NCI-H146 treated with DMSO at 0.1 percent for 48 hours (cell line): ENCODE measurements around the gene SMAD2.
"Not testable (repeated sequence)": the region's sequence is repeated elsewhere in the genome, so short reads cannot be mapped to it uniquely, and the experiment has no call there.

Experiments
- DNase-seq: peaks from one replicate; lab custom pipeline; 2025; ENCODE audit not compliant: unreplicated experiment; lab: John Stamatoyannopoulos, UW

The SMAD2 gene

GRCh38 chr18:47930199-47930930 lies at the start of gene SMAD2:
SMAD2 (minus strand) TSS chr18:47930659; CDS start chr18:47896756, 33,903 bp downstream.
- peak; percentile 82 for DNase-seq

- DNase-seq = no peak
Observed at GRCh38 chr18:47979611-47980200, 49.2 kb upstream of the SMAD2 start.

- DNase-seq = no peak
Observed at GRCh38 chr18:47978603-47979002, 48.1 kb upstream of the SMAD2 start.

GRCh38 chr18:47978141-47978540 lies 47.7 kb upstream of the SMAD2 start:
- no peak for DNase-seq

- DNase-seq = no peak
Observed at GRCh38 chr18:47975701-47976100, 45.2 kb upstream of the SMAD2 start.

- DNase-seq = peak; percentile 31
Observed at GRCh38 chr18:47975105-47975504, 44.6 kb upstream of the SMAD2 start.

GRCh38 chr18:47970664-47971531 lies 40.4 kb upstream of the SMAD2 start:
- no peak for DNase-seq

GRCh38 chr18:47969816-47970215 lies 39.4 kb upstream of the SMAD2 start:
- no peak for DNase-seq

- no peak for DNase-seq
Observed at GRCh38 chr18:47968721-47969120, 38.3 kb upstream of the SMAD2 start.

GRCh38 chr18:47968006-47968676 lies 37.7 kb upstream of the SMAD2 start:
- DNase-seq = no peak

- peak; percentile 28 for DNase-seq
Observed at GRCh38 chr18:47964053-47964452, 33.6 kb upstream of the SMAD2 start.

- not testable (repeated sequence) for DNase-seq
Observed at GRCh38 chr18:47961003-47961402, 30.5 kb upstream of the SMAD2 start.

- DNase-seq = no peak
Observed at GRCh38 chr18:47953471-47953931, 23.0 kb upstream of the SMAD2 start.

GRCh38 chr18:47950511-47950910 lies 20.1 kb upstream of the SMAD2 start:
- no peak for DNase-seq

GRCh38 chr18:47949202-47949601 lies 18.7 kb upstream of the SMAD2 start:
- no peak for DNase-seq

- no peak for DNase-seq
Observed at GRCh38 chr18:47946889-47947288, 16.4 kb upstream of the SMAD2 start.

- no peak for DNase-seq
Observed at GRCh38 chr18:47944972-47945852, 14.8 kb upstream of the SMAD2 start.

- no peak for DNase-seq
Observed at GRCh38 chr18:47936952-47937351, 6.5 kb upstream of the SMAD2 start.

- peak; percentile 32 for DNase-seq
Observed at GRCh38 chr18:47935321-47936055, 5.0 kb upstream of the SMAD2 start.
